DOHH2 (cell line): ENCODE measurements around the gene PLK2.

Experiments
- CTCF ChIP-seq: fragments of 200-600 bp; sonication (generic); IDR thresholded peaks from one replicate; pipeline ENCODE4 v1.5.1; 2014; ENCODE audit warnings: antibody characterized with exemption, mild to moderate bottlenecking, low read depth, low read length; ENCODE audit not compliant: poor library complexity, severe bottlenecking
- EZH2phosphoT487 ChIP-seq: fragments of 200-600 bp; sonication (generic); IDR thresholded peaks from 2 replicates; pipeline ENCODE4 v1.6.1; 2017; ENCODE audit warnings: borderline replicate concordance, mild to moderate bottlenecking, antibody characterized with exemption, low read length, moderate library complexity, mixed read lengths

GRCh38 chr5:58493141-58493540 lies 33.3 kb upstream of the PLK2 start:
- no peak for TF ChIP-seq EZH2phosphoT487
- no peak for TF ChIP-seq CTCF
